Calu3 (cell line): ENCODE results near the gene CASP3. TPM values are rescaled to one million over a fixed set of nuclear protein-coding genes. Genes with fewer than 3 reads are reported as not detected.

Source experiments
- BruUV-seq: library from RNA; stranded (reverse); fragments of 400-500 nt; replicated peaks from 2 replicates; lab custom pipeline; 2021; lab: Mats Ljungman, UMichigan
- CTCF ChIA-PET: fragments of 300-600 bp; sonication (Branson Sonifier 250); formaldehyde crosslinking; loops from one replicate; lab custom pipeline; 2022; ENCODE audit warnings: antibody characterized with exemption; lab: Charles Lee
- DNase-seq: peaks from one replicate; pipeline ENCODE4 v3.0.0; 2022
- H3K27ac Mint-ChIP-seq: one replicate; pipeline ENCODE4 v1.8.0; 2022; ENCODE audit warnings: mixed read lengths; ENCODE audit not compliant: unreplicated experiment
- H3K27me3 Mint-ChIP-seq: one replicate; pipeline ENCODE4 v1.8.0; 2022; ENCODE audit warnings: mixed read lengths; ENCODE audit not compliant: unreplicated experiment
- H3K36me3 Mint-ChIP-seq: one replicate; pipeline ENCODE4 v1.8.0; 2022; ENCODE audit warnings: mild to moderate bottlenecking, moderate library complexity, mixed read lengths; ENCODE audit not compliant: insufficient read depth, unreplicated experiment
- H3K4me1 Mint-ChIP-seq: one replicate; pipeline ENCODE4 v1.8.0; 2022; ENCODE audit warnings: mild to moderate bottlenecking, low read depth, mixed read lengths; ENCODE audit not compliant: unreplicated experiment
- H3K4me3 Mint-ChIP-seq: one replicate; pipeline ENCODE4 v1.8.0; 2022; ENCODE audit warnings: mild to moderate bottlenecking, low read depth, moderate library complexity, mixed read lengths; ENCODE audit not compliant: unreplicated experiment
- H3K9me3 Mint-ChIP-seq: one replicate; pipeline ENCODE4 v1.8.0; 2022; ENCODE audit warnings: low read depth, mixed read lengths; ENCODE audit not compliant: unreplicated experiment
- intact Hi-C: fragments of 100-400 bp; cut with micrococcal nuclease; formaldehyde crosslinking; loops from one replicate; pipeline ENCODE4 v1.10.0; 2022; ENCODE audit not compliant: unreplicated experiment
- total RNA-seq: library from RNA; stranded (reverse); gene quantifications from 2 replicates; pipeline ENCODE4 v1.2.3, GENCODE V29; 2022
- TF ChIP-seq, protein P1 (sequence below): fragments of 200-600 bp; IDR thresholded peaks from one replicate; pipeline ENCODE4 v1.8.0; 2022; ENCODE audit warnings: antibody characterized with exemption; ENCODE audit not compliant: unreplicated experiment

The CASP3 gene
- total RNA-seq, 1 experiment from 2014 or later = 22.2 TPM

DNA sequence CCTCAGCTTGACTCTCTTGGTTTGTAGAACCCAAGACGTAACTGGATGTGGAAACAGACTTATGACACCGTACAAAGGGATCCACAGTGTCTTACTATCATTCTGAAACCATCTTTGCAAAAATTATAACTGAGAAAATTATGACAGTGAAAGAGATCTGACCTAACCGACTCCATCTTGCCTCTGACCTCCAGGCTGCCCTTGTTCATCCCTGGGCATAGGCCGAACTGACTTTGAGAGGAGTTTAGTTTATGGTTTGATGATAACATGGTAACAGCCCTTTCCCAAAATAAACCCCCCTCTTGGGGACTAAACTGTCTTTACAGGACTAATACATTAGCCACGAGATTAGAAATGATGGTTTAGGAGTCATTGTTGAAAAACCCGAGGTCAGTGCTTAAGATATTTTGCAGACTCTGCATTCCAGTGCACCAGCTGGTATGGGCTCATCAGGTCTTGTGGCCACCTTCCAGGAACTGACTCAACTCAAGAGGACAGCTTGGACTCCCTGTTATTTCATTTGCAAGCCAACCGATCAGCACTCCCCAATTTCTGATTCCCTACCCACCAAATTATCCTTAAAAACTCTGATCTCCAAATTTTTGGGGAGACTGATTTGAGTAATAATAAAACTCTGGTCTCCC is 49.6 kb downstream of the CASP3 start:
- CTCF ChIA-PET = no interaction called here
- BruUV-seq = no TSS peak
- Mint-ChIP-seq H3K27ac (peak overlapping the region; percentile 64), H3K27me3 (no peaks in the 10 kb centered on the region), H3K4me3 (no peak overlapping the region), H3K9me3 (no peaks in the 10 kb centered on the region), H3K36me3 (no peaks in the 10 kb centered on the region), H3K4me1 (peaks cover 21% of the 10 kb centered on the region)
- DNase-seq = no peak
- TF ChIP-seq, protein P1, sequence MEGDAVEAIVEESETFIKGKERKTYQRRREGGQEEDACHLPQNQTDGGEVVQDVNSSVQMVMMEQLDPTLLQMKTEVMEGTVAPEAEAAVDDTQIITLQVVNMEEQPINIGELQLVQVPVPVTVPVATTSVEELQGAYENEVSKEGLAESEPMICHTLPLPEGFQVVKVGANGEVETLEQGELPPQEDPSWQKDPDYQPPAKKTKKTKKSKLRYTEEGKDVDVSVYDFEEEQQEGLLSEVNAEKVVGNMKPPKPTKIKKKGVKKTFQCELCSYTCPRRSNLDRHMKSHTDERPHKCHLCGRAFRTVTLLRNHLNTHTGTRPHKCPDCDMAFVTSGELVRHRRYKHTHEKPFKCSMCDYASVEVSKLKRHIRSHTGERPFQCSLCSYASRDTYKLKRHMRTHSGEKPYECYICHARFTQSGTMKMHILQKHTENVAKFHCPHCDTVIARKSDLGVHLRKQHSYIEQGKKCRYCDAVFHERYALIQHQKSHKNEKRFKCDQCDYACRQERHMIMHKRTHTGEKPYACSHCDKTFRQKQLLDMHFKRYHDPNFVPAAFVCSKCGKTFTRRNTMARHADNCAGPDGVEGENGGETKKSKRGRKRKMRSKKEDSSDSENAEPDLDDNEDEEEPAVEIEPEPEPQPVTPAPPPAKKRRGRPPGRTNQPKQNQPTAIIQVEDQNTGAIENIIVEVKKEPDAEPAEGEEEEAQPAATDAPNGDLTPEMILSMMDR = no peak
- intact Hi-C loops = no loop called here

GRCh38 chr4:184598753-184599491 is 50.3 kb downstream of the CASP3 start:
- TF ChIP-seq, protein P1 = no peak
- no TSS peak for BruUV-seq
- intact Hi-C loops = no loop called here
- Mint-ChIP-seq H3K36me3 (no peaks in the 10 kb centered on the region), H3K4me3 (no peak overlapping the region), H3K4me1 (peaks cover 21% of the 10 kb centered on the region), H3K27ac (peak overlapping the region; percentile 64), H3K9me3 (no peaks in the 10 kb centered on the region), H3K27me3 (no peaks in the 10 kb centered on the region)
- peak; percentile 19 for DNase-seq
- CTCF ChIA-PET = interaction anchor here (0.6 kb wide), 1 partner anchor 93 kb away, joined by 3 read pairs; no protein-coding TSS in a partner anchor

DNA sequence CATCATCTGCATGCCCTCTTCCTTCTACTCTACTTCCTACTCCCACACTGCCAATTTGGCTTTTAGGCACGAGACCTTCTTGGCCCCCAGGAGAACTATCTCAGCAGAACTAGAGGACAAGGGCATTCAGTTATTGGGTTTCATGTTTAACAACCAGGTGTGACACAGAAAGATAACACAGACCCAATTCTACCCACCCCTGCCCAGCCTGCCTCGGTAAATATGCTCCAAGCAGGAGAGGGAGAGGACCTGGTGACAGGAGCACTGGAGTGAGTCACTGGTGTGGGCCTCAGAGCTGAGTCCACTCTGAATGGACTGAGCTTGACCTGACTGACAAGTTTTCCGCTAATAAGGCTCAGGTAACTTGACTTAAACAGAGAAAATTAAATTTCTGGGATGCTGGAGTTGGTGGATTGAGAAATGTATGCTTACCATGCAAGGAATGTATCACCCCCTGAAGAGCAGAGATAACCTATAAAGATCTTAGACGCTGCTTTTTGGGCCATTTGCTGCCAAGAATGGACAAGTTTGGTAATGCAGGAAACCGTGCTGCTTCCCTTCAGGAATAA is 52.5 kb downstream of the CASP3 start:
- intact Hi-C loops = no loop called here
- no peaks in the 10 kb centered on the region for H3K27me3 Mint-ChIP-seq
- CTCF ChIA-PET = interaction anchor here (0.6 kb wide), 1 partner anchor 11 kb away, joined by 3 read pairs; no protein-coding TSS in a partner anchor
- TF ChIP-seq, protein P1 = no peak
- no peak overlapping the region for H3K4me3 Mint-ChIP-seq
- peaks cover 21% of the 10 kb centered on the region for H3K4me1 Mint-ChIP-seq
- no peak overlapping the region for H3K27ac Mint-ChIP-seq
- H3K36me3 Mint-ChIP-seq = no peaks in the 10 kb centered on the region
- no TSS peak for BruUV-seq
- peak; percentile 34 for DNase-seq
- no peaks in the 10 kb centered on the region for H3K9me3 Mint-ChIP-seq

DNA sequence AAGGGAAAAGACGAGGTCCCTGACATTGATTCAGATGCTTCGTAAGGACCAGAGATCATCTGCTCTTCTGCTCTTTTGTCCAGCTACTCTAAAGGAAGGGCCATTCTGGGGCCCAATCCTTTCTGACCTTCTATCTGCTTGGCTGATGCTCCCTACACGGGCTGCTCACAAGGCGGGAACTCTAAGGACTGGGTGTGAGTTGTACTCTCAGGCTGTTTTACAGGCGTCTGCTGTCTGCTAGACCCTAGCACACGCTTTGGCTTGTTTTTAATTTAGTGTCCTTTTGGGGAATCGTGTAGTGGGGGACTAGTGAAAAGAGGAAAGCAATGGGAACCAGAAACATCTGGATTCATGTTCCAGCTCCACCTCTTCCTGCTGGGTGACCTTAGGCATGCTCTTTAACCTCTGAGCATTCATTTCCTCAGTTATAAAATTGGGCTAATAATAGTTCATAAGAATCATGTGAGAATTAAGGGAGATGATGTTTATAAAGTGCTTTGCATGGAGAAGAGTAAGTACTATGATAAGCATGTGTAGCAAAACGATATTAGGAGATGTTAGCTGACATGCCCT is 53.1 kb downstream of the CASP3 start:
- CTCF ChIA-PET = no interaction called here
- intact Hi-C loops = no loop called here
- Mint-ChIP-seq H3K4me1 (peaks cover 21% of the 10 kb centered on the region), H3K4me3 (no peak overlapping the region), H3K9me3 (no peaks in the 10 kb centered on the region), H3K36me3 (no peaks in the 10 kb centered on the region), H3K27me3 (no peaks in the 10 kb centered on the region), H3K27ac (no peak overlapping the region)
- no TSS peak for BruUV-seq
- DNase-seq = no peak
- TF ChIP-seq, protein P1 = no peak
